ENCODE data around the gene ECSCR. TPM values are rescaled to one million over a fixed set of nuclear protein-coding genes. Genes with fewer than 3 reads are reported as not detected.
A peak's percentile ranks its signal among the peaks of the same experiment; 100 is the strongest.
"Not testable (repeated sequence)": the region's sequence is repeated elsewhere in the genome, so short reads cannot be mapped to it uniquely, and the experiment has no call there.

The ECSCR gene
- total RNA-seq, 1 donor from 2014 or later = not detected

GRCh38 chr5:139410121-139410992 lies 52.2 kb downstream of the ECSCR start:
- ChIA-PET POLR2A (interaction anchor here (0.8 to 1.4 kb wide), 3 partner anchors 20 to 105 kb away, joined by 3 to 4 read pairs (median 3); partner anchors contain the start of genes DNAJC18 and MZB1), CTCF (interaction anchor here (1.2 kb wide), 1 partner anchor 14 kb away, joined by 3 read pairs; no protein-coding TSS in a partner anchor)
- Mint-ChIP-seq H3K4me3 (no peak overlapping the region), H3K4me1 (peaks cover 23% of the 10 kb centered on the region), H3K9me3 (no peaks in the 10 kb centered on the region), H3K27ac (no peak overlapping the region), H3K36me3 (ENCODE audit: low read depth) (peaks cover 7% of the 10 kb centered on the region), H3K27me3 (no peaks in the 10 kb centered on the region)
- intact Hi-C loops (cut with micrococcal nuclease) = no loop called here
- TF ChIP-seq, protein P1, sequence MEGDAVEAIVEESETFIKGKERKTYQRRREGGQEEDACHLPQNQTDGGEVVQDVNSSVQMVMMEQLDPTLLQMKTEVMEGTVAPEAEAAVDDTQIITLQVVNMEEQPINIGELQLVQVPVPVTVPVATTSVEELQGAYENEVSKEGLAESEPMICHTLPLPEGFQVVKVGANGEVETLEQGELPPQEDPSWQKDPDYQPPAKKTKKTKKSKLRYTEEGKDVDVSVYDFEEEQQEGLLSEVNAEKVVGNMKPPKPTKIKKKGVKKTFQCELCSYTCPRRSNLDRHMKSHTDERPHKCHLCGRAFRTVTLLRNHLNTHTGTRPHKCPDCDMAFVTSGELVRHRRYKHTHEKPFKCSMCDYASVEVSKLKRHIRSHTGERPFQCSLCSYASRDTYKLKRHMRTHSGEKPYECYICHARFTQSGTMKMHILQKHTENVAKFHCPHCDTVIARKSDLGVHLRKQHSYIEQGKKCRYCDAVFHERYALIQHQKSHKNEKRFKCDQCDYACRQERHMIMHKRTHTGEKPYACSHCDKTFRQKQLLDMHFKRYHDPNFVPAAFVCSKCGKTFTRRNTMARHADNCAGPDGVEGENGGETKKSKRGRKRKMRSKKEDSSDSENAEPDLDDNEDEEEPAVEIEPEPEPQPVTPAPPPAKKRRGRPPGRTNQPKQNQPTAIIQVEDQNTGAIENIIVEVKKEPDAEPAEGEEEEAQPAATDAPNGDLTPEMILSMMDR (IDR thresholded peaks at IDR 0.05) = no peak
- DNase-seq = no peak
- ATAC-seq (ENCODE audit: low read depth) = no peak

DNA sequence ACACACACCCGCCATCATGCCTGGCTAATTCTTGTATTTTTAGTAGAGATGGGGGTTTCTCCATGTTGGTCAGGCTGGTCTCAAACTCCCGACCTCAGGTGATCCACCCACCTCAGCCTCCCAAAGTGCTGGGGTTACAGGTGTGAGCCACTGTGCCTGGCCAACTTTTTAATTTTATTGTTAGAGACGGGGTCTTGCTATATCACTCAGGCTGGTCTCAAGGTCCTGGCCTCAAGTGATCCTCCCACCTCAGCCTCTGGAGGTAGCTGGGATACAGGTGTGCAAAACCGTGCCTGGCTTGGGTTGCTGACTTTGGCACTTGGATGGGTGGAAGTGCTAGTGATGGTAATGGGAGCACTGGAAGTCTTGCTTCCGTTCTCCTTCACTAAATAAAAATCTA lies 53.4 kb downstream of the ECSCR start:
- POLR2A ChIA-PET = interaction anchor here (0.8 kb wide), 1 partner anchor 106 kb away, joined by 3 read pairs; no protein-coding TSS in a partner anchor
- H3K4me3 Mint-ChIP-seq; DNase-seq; H3K36me3 Mint-ChIP-seq (ENCODE audit: low read depth); CTCF ChIA-PET; ATAC-seq (ENCODE audit: low read depth); H3K9me3 Mint-ChIP-seq; H3K27me3 Mint-ChIP-seq: not testable (repeated sequence)
- intact Hi-C loops (cut with micrococcal nuclease) = loop anchor here (10.0 kb wide), 1 partner anchor 944 kb away; the partner anchor contains the start of gene EGR1
- H3K27ac Mint-ChIP-seq = peak overlapping the region; percentile 46
- H3K4me1 Mint-ChIP-seq = peaks cover 34% of the 10 kb centered on the region

- POLR2A ChIA-PET = interaction anchor here (0.6 to 1.8 kb wide), 7 partner anchors 16 to 293 kb away, joined by 3 to 14 read pairs (median 5); partner anchors contain the start of genes MZB1 and PAIP2
- Mint-ChIP-seq H3K4me1 (peaks cover 43% of the 10 kb centered on the region), H3K4me3 (no peak overlapping the region), H3K27ac (peak overlapping the region; percentile 81), H3K9me3 (no peaks in the 10 kb centered on the region), H3K27me3 (no peaks in the 10 kb centered on the region), H3K36me3 (ENCODE audit: low read depth) (peaks cover 3% of the 10 kb centered on the region)
- TF ChIP-seq, protein P1 (IDR thresholded peaks at IDR 0.05) = no peak
- ATAC-seq (ENCODE audit: low read depth) = no peak
- intact Hi-C loops (cut with micrococcal nuclease) = loop anchor here (10.0 kb wide), 1 partner anchor 943 kb away; the partner anchor contains the start of gene EGR1
- CTCF ChIA-PET = interaction anchor here (0.8 to 1.3 kb wide), 2 partner anchors 14 to 157 kb away, joined by 3 to 4 read pairs; no protein-coding TSS in a partner anchor
- no peak for DNase-seq
These were observed 54.4 kb downstream of the ECSCR start for GRCh38 chr5:139408191-139408590.

DNA sequence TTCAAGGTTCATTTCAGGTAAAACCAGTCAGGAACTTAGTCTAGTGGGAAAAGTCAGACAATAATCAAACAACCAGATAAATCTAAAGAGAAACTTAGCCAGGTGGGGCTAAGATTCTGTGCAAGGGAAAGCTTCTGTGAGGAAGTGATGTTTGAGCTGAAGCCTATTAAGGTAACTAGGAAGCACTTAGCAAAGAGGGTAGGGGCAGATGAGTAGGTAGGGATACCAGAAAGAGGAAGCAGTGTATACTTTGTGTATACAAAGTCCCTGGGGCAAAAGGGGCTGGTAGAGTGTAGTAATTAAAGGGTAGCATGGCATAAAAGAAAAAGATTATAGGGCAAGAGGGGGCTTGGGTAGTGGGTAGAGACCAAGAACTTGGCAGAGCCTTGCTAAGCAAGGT lies 55.0 kb downstream of the ECSCR start:
- peak; percentile 46 for ATAC-seq (ENCODE audit: low read depth)
- ChIA-PET POLR2A (interaction anchor here (0.6 to 1.8 kb wide), 11 partner anchors 15 to 292 kb away, joined by 3 to 14 read pairs (median 3); partner anchors contain the start of genes DNAJC18, MZB1, PAIP2 and UBE2D2), CTCF (interaction anchor here (0.8 to 1.3 kb wide), 4 partner anchors 13 to 156 kb away, joined by 3 to 4 read pairs (median 4); no protein-coding TSS in a partner anchor)
- Mint-ChIP-seq H3K4me1 (peaks cover 49% of the 10 kb centered on the region), H3K27ac (peak overlapping the region; percentile 81), H3K9me3 (no peaks in the 10 kb centered on the region), H3K4me3 (peak overlapping the region; percentile 11), H3K36me3 (ENCODE audit: low read depth) (peaks cover 3% of the 10 kb centered on the region), H3K27me3 (no peaks in the 10 kb centered on the region)
- DNase-seq = no peak
- TF ChIP-seq, protein P1 (IDR thresholded peaks at IDR 0.05) = no peak
- intact Hi-C loops (cut with micrococcal nuclease) = loop anchor here (1.0 to 10.0 kb wide), 2 partner anchors 15 to 943 kb away; partner anchors contain the start of gene EGR1

DNA sequence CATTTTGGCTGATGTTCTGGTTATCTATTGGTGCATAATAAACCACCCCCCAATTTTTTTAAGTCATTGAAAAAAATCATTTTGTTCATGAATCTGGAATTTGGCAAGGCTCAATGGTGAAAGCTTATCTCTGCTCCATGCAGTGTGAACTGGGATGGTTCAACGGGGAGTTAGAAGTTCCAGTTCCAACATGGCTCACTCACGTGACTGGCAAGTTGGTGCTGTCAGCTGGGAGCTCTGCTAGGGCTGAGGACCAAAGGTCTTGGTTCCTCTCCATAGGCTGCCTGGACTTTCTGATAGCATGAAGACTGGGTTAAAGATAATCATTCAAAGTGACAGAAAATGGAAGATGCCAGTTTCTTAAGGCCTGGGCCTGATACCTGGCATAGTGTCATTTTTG lies 55.6 kb downstream of the ECSCR start:
- TF ChIP-seq, protein P1 (IDR thresholded peaks at IDR 0.05) = no peak
- DNase-seq (no peak), ATAC-seq (ENCODE audit: low read depth) (no peak)
- intact Hi-C loops (cut with micrococcal nuclease) = loop anchor here (1.0 to 10.0 kb wide), 2 partner anchors 15 to 942 kb away; partner anchors contain the start of gene EGR1
- peaks cover 49% of the 10 kb centered on the region for H3K4me1 Mint-ChIP-seq
- no peak overlapping the region for H3K4me3 Mint-ChIP-seq
- peak overlapping the region; percentile 81 for H3K27ac Mint-ChIP-seq
- ChIA-PET CTCF (interaction anchor here (1.0 to 1.3 kb wide), 3 partner anchors 14 to 156 kb away, joined by 3 to 4 read pairs (median 4); no protein-coding TSS in a partner anchor), POLR2A (interaction anchor here (0.7 to 1.8 kb wide), 8 partner anchors 15 to 254 kb away, joined by 3 to 14 read pairs (median 5); partner anchors contain the start of genes DNAJC18, MZB1, PAIP2 and UBE2D2)
- no peaks in the 10 kb centered on the region for H3K27me3 Mint-ChIP-seq
- H3K36me3 Mint-ChIP-seq (ENCODE audit: low read depth) = peaks cover 3% of the 10 kb centered on the region
- no peaks in the 10 kb centered on the region for H3K9me3 Mint-ChIP-seq
